Activated CD4-positive, CD25-positive, alpha-beta regulatory T cell (primary cell): ENCODE measurements around the gene IGFBP7.

ENCODE experiments used
- DNase-seq, 4 experiments: peaks; one replicate each; lab custom pipeline; 2025; lab: John Stamatoyannopoulos, UW

The IGFBP7 gene

GRCh38 chr4:57097711-57098110, 12.5 kb downstream of the IGFBP7 start:
- DNase-seq, result no peak

GRCh38 chr4:57095956-57096355, 14.2 kb downstream of the IGFBP7 start:
- no peak for DNase-seq

- DNase-seq, result no peak
Observed at GRCh38 chr4:57095245-57095644, 14.9 kb downstream of the IGFBP7 start.

- DNase-seq, result no peak
Observed at GRCh38 chr4:57094832-57095223, 15.4 kb downstream of the IGFBP7 start.

GRCh38 chr4:57093845-57094831, 16.0 kb downstream of the IGFBP7 start:
- DNase-seq, result no peak

- DNase-seq, result no peak
Observed at GRCh38 chr4:57091657-57092162, 18.5 kb downstream of the IGFBP7 start.

GRCh38 chr4:57090079-57090478, 20.1 kb downstream of the IGFBP7 start:
- no peak for DNase-seq

- DNase-seq, result no peak
Observed at GRCh38 chr4:57089549-57089948, 20.6 kb downstream of the IGFBP7 start.

GRCh38 chr4:57086031-57086723, 24.0 kb downstream of the IGFBP7 start:
- no peak for DNase-seq

- DNase-seq, result no peak
Observed at GRCh38 chr4:57085278-57085677, 24.9 kb downstream of the IGFBP7 start.

GRCh38 chr4:57084360-57084759, 25.8 kb downstream of the IGFBP7 start:
- no peak for DNase-seq

- no peak for DNase-seq
Observed at GRCh38 chr4:57083090-57083489, 27.1 kb downstream of the IGFBP7 start.

GRCh38 chr4:57081651-57082621, 28.2 kb downstream of the IGFBP7 start:
- DNase-seq, result no peak

- no peak for DNase-seq
Observed at GRCh38 chr4:57080781-57081650, 29.2 kb downstream of the IGFBP7 start.

GRCh38 chr4:57078685-57079521, 31.3 kb downstream of the IGFBP7 start:
- DNase-seq, result no peak

- DNase-seq, result no peak
Observed at GRCh38 chr4:57077550-57078343, 32.4 kb downstream of the IGFBP7 start.

- DNase-seq, result no peak
Observed at GRCh38 chr4:57076646-57077045, 33.5 kb downstream of the IGFBP7 start.

GRCh38 chr4:57075367-57075766, 34.8 kb downstream of the IGFBP7 start:
- DNase-seq, result no peak

GRCh38 chr4:57074744-57075143, 35.4 kb downstream of the IGFBP7 start:
- DNase-seq, result no peak
